Stimulated activated CD4-positive, alpha-beta T cell treated with anti-CD3 and anti-CD28 coated beads, Interleukin-4, amount 100 ng/mL, for 1 hour (primary cell): ENCODE data around the gene KDM1B.
A peak's percentile ranks its signal among the peaks of the same experiment; 100 is the strongest.

Source experiments
- DNase-seq: peaks from one replicate; pipeline ENCODE4 v3.0.0-alpha.2; 2020

KDM1B gene, protein sequence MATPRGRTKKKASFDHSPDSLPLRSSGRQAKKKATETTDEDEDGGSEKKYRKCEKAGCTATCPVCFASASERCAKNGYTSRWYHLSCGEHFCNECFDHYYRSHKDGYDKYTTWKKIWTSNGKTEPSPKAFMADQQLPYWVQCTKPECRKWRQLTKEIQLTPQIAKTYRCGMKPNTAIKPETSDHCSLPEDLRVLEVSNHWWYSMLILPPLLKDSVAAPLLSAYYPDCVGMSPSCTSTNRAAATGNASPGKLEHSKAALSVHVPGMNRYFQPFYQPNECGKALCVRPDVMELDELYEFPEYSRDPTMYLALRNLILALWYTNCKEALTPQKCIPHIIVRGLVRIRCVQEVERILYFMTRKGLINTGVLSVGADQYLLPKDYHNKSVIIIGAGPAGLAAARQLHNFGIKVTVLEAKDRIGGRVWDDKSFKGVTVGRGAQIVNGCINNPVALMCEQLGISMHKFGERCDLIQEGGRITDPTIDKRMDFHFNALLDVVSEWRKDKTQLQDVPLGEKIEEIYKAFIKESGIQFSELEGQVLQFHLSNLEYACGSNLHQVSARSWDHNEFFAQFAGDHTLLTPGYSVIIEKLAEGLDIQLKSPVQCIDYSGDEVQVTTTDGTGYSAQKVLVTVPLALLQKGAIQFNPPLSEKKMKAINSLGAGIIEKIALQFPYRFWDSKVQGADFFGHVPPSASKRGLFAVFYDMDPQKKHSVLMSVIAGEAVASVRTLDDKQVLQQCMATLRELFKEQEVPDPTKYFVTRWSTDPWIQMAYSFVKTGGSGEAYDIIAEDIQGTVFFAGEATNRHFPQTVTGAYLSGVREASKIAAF

DNA sequence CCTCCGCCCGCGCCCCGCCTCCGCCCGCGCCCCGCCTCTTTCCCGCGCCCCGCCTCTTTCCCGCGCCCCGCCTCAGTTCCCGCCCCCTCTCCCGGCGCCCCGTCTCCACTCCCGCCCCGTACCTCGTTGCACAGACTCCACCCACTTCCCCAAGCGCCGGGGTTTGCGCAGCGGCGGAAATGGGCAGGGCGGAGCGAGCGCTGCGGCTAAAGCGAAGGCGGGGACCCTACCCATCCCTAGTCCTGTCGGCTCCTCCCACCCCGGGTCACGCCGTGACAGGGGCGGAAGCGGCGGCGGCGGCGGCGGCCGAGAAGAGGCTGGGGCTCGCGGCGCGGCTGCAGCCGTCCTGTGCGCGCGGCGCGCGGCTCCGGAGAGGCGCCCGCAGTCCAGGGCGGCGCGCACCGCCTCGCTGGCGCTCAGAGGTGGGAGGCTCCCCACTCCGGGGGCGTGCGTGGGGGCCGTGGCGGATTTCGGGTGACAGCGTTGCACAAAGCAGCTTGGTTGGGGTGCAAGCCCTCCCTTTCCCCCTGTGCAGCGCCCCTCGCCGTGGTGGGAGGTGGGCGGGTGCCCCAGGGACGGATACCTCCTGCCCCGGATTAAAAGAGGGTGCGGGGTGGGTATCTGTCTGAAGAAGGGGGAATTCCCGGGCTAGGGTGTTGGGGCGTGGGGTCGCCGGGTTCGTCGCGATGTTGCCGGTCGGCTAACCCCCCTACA is at the start of gene KDM1B:
Gene KDM1B (plus strand): TSS at position 273 of the 714 bp plus-strand sequence. CDS start 4,474 bp downstream, outside the sequence.
- peak; percentile 97 for DNase-seq

DNA sequence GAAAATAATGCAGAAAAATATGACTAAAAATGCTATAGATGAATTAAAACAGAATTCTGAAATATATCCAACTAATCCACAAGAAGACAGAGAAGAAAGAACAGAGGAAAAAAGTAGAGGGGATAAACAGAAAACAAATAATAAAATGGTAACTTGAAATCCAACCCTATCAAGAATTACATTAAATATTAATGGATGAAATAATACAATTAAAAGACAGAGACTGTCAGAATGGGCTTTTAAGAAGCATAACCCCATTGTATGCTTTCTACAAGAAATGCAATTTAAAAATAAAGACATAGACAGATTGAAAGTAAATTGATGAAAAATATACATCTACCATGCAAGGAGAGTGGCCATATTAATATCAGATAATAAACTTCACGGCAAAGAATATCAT is 48.2 kb upstream of the KDM1B start:
- DNase-seq = no peak

DNA sequence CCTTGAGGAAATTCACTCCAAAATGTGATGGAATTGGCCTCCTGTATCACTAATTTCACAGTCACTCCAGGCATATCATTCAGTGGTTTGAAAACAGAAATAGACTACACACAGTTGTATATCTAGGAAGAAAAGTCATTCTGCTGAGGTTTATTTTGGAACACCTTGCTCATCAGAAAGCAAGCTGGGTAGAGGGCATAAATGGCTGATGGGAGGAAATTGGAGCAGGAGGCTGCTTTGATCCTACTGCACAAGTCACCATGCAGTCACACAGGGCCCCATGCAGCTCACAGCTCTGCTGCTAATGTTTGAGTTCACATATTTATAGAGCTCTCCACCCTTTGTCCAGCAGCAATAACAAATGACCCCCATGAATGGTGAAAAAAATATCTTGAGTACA is 45.1 kb upstream of the KDM1B start:
- DNase-seq = no peak

DNA sequence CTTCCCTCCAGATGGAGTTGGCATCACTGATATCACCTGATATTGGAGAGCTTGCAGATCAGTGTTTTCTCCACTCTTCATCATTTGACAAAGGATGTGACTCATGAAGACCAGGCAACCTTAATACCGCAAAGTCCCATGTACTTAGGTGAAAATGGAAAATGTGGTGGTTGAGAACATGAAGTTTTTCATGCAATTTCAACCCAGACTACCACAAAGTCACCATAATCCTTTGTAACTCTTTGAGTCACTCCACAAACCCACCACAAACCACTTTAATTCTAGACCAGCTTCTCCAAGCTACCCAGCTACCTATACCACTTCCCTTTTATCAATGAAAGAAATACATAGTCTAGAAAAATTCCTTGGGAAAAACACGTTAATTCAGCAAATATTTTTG is 39.9 kb upstream of the KDM1B start:
- no peak for DNase-seq

DNA sequence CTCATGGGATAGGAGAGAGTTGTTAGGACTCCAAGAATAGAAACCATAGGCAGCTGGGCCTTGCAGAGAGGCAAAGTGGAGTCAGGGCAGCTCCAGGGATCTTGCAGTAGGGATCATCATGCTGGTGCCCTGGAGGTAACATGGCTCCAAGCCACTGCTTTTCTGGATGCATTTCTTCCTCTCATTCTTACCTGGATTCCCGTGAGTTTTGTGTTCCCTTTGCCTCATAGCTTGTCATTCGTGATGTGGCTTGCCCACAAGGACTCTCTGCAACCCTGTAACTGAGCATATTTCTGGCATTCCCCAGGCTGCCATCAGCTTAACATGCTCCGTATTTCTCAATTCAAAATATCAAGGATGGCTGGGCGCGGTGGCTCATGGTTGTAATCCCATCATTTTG is 38.1 kb upstream of the KDM1B start:
- no peak for DNase-seq

DNA sequence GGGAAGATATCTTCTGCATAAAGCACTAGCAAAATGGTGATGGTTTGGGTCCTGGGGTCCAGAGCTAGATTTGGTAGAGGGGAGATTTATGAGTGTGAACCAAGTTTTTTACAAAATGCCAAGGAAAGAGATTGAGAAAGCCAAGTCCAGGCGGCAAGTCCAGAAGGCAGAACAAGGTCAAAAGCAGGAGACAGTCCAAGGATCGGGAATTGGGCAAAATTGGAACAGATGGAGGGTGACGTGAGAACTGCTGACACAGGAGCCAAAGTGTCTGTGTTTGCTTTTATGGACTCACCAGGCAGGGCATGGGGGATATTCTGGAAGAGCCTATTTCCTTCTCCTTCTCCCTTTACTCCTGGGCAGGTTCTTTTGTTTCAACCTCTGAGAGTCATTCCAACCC is 36.9 kb upstream of the KDM1B start:
- no peak for DNase-seq

DNA sequence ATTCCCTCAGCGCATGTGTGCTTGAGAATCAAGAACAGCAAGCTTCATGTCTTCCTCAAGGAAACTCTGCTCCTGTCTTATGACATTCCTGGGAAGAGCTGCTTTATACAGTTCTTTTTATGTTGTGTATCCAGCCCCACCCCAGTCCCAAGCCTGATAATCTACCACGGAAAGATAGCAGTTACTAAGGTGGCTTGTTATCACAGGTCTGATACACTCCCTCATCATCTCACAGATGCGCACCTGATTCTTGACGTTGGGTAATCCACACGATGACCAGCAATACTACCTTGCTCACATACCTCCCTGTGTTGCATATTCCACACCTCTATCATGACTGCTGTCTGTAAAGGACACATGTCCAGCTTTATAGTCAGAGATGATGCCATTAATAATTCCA is 36.0 kb upstream of the KDM1B start:
- DNase-seq = no peak

DNA sequence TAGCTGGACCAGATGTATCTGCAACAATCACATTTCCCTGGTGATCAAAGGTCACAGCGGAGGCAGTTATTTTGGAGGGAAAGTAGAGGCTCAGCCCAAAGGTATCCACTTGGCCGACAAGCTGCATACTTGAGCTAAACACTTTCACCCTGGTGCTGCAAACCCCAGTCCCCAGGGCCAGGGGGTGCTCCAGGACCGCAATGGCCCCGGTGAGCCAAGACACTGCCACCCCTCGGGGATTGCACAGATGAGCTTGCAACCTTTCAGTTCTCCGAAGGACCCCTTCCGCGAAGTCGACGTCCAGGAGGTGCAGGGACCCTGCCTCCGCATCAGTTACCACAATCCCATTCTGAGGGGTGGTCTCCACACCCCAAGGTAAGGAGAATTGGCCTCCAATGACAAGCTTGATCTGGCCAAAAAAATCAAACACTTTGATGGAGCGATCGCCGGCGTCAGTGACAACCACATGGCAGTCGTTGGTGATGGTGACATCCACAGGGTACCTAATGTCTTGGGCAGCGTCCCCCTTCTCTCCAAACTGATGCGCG is 33.6 kb upstream of the KDM1B start:
- DNase-seq = no peak

DNA sequence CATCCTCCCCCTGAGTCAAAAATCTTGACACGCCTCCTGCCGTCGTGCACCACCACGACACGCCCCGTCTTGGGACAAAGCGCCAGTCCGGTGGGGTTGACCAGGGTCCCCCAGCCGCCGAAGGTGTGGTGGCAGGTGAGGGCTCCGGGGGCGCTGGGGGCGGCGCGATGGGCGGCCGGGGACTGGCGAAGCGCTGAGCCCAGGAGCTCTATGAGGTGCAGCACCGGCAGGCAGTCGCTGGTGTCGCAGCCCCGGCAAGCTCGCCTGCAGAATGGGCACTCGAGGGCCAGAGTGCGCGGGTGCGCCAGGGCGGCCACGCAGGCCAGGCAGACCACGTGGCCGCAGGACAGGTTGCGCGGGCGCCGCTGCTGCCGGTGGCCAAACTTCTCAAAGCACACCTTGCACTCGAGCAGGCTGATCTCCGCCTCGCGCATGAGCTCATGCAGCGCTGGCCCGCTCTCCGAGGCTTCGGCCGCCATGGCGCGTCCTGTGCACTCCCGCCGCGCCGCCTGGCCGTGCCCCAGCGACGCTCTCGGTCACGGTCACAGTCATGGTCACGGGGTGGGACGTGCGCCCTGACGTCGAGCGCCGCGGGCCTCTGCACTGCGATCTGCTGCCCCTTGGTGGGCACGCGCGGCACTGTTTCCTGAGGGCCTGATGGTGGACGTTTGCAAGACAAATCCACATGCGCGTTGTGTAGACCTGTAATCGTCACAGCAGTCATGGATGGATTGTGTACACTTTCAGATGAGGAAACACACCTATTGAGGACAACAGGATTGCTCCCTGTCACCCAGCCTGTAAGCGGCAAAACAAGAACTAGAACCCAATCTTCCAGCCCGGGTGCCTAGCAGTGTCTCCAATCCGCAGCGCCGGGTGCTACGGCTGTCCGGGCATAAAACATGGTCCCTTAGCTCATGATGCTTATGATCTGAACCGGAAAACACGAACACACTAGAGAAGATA is 32.8 kb upstream of the KDM1B start, which contains the start of gene NHLRC1:
Gene NHLRC1 (minus strand): TSS at position 550 of the 966 bp plus-strand sequence. CDS start 71 bp downstream, at position 479.
- DNase-seq = peak; percentile 78

DNA sequence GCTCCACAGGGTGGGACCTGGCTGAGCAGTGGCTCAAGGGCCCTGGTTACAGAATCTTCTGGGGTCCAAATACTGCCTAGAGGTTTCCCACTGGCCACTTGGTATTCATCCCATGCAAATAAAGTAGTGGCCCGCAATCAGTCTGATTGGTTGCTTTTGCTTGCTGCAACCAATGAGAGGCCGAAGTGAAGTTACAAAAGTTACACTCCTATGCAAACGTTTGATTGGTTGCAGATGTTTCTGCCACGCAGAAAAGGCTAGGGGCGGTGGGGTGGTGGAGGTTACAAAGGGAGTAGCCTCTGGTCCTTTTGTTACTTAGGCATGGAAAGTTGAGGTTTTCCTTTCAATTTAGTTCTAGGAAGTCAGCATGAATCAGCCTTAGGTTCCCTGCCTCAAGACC is 29.1 kb upstream of the KDM1B start:
- DNase-seq = no peak

DNA sequence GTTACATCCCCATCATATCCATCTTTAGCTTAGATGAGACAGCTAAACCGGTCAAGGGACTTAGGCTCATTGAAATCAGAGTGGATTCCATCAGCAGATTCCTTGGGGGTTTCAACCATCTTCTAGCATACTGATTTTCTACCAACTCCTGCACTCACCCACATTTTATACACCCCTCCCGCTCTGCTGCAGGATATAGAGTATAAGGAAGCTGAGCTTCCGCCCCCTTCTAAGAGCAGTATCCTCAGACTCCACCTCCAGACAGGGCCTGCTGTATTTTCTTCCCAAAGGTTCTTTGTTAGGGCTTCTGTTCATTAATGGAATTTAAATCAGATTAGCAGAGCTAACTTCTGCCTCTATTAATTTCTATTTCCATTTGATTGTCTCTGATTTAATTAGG is 22.9 kb upstream of the KDM1B start:
- no peak for DNase-seq

DNA sequence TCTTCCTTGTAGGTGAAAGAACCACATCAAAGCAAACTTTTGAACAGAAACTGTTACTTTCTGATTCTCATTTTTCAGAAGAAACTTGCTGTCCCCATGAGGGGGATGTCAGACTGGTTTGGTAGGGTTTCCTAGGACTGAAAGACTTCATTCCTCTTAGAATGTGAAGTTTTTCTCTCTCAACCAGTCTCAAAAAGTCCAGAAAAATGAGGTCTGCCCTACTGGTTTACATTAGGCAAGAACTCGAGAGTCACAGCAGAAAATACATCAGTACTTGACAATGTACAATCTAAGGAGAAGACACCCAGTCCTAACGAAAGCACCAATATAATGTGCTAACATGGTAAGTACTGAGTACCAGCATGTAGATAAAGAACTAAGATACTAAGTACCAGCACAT is 20.1 kb upstream of the KDM1B start:
- no peak for DNase-seq

DNA sequence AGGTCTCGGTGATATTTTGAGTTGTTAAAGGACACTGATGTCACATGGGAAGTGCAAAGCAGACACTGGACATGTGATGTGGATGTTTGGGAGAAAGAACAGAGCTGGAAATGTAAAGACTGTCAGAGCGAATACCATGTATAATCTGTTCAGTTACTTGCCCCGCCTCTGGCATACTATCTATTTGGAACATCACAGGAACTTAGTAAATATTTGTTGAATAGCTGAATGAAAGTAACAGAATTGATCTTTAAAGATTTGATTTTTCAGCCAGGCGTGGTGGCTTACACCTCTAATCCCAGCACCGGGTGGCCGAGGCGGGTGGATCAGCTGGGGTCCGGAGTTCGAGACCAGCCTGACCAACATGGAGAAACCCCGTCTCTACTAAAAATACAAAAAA is 19.0 kb upstream of the KDM1B start:
- DNase-seq = no peak

DNA sequence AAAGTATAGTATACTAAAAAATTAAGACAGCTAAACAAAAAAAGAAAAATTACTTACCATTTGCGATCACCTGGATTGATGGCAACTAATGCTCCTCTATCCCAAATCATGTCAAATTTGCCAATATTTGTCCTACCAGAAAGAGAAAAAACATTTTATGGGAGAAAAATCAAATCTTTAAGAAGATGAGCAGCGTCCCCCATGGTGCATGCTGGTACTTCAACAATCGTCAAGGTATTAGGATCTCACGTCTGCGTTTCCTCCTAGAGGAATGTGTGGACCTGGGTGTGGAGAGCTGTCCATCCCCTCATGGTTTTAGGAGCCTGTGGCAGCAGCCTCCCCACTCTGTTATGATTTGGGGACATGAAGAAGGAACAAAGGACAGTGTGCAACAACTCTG is 16.3 kb upstream of the KDM1B start:
- DNase-seq = no peak

DNA sequence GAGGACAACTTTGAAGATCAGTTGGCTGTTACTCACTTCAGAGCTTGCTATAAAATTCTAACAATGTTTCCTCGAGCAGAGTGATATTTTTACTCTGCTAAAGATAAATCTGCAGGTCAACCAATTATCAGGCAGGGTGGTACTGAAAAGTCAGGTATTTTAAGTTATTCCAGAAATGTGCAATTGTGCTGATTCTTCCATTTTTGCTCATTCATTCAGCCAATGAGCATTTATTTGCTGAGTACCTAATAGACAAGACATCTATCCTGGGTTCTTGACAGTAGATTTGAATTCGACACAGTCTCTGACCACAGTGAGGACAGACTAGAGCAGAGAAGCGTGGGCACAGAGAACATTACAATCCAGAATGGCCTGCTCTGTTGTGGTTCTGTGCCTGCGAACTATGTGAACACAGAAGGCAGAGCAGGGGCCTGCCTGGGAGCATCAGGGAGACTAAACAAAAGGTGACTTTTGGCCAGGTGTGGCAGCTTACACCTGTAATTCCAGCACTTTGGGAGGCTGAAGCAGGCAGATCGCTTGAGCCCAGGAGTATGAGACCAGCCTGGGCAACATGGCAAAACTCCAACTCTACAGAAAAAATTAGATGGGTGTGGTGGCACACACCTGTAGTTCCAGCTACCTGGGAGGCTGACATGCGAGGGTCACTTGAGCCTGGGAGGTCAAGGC is 15.1 kb upstream of the KDM1B start:
- no peak for DNase-seq

DNA sequence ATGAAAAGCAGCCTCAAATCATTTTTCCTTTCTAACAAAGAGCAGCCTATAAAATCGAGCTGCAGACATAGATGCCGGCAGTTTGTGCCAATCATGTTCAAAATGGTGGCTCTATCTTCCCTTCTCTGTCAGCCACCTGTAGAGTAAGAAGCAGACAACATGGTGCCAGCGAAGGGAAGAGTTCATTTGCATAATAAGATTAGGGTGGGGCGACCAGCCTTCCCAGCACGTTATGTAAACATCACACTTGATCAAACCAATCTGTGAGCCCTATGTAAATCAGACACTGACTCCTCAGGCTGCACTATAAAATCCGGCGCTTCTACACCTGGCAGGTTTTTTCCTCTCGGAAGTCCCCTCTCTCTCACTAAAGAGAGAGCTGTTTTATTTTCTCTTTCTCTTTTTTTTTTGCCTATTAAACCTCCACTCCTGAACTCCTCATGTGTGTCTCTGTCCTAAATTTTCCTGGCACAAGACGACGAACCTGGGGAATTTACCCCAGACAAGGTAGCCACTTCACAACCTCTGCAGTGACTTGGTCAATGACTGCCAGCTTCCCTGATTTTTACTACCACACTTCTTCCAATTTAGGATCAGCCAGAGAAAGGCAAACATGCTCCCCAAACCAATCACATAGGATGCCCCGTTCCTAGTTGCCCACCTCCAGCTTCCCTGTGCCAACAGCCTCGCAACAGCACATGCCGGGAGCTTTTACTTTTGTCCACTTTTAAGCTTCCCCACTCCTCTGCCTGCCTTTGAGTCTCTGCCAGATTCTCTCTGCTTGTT is 13.2 kb upstream of the KDM1B start:
- no peak for DNase-seq

DNA sequence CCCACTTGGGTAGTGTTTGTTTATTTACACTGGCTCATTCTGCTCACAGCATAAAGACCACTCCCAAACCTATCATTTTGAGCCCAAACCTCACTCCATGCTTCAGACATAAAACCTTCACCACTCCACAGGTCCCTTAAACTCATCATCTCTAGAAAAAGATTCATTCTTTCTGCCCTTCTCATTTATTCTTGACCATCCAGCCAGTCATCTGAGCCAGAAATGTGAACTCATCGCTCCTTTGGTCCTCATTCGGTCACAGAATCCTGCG is 12.7 kb upstream of the KDM1B start:
- DNase-seq = no peak

DNA sequence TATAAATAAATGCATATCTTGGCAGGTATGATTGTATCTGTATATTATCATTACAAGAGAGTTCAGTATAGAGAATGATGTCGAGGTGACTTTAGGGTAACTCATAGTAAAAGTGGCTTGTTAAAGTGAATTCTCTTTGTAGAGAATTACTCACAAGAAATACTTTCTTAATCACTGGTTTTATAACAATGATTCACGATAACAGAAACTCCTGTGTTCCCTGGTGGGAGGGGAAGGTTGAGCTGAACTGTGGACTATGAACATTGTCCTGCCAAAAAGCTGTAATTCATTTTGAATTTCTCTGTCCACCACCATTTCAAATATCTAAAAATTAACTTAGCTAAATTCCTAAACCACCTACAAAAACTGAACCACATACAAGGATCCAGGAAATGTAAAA is 8.1 kb upstream of the KDM1B start:
- no peak for DNase-seq

DNA sequence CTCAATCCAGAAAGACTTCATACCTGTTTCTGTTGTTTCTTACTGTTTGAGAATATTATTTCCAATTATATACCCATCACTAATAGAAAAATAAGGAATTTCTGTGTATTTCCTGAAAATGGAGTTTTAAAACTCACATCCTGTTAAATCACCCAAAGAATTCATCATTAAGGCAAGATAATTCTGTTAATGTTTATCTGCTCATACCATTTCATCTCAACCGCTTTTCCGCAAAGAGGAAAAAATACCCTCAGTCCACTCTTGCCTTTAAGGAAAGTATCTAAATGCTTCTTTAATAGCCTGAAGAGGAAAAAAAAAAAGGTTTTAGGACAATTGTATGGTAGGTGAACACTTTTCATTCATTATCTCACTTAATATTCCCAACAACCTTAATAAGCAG is 7.6 kb upstream of the KDM1B start:
- no peak for DNase-seq

DNA sequence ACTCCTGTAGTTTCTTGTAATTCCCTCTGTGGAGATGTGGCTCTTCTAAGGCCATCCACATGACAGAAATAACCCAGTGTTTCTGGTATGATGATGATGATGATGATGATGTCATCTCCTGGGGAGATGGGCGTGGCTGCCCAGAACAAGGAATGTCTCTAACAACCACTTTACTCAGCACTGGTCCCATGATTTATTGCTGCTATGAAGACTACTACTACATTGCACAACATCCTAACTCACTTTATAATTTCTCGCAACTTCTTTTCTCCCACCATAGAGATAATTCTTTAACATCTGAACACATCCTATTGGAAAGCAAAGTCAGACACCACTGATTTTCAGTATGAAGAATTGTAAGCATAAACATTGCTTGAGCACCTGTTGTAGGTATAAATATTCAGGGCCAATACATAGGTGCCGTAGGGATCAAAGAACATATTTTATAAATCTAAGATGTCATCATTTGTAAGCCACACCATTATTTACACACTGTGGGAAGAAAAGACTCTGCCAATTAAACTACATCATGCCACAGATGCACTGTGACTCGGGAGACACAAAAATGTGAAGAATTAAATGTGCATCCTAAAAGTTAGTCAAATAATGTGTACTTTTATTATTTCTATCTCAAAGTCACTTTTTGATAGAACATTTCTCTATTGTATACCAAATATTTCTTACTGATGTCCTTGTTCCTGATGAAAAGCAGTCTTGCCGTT is 6.8 kb upstream of the KDM1B start:
- no peak for DNase-seq
